Activated naive CD4-positive, alpha-beta T cell treated with Interleukin-2 at 50 U/mL for 16 hours (primary cell): ENCODE measurements around the gene LRRTM4.
"Not testable (repeated sequence)": the region's sequence is repeated elsewhere in the genome, so short reads cannot be mapped to it uniquely, and the experiment has no call there.

Experiments used
- DNase-seq: peaks from one replicate; pipeline ENCODE4 v3.0.0-alpha.2; 2020

LRRTM4 gene

DNA sequence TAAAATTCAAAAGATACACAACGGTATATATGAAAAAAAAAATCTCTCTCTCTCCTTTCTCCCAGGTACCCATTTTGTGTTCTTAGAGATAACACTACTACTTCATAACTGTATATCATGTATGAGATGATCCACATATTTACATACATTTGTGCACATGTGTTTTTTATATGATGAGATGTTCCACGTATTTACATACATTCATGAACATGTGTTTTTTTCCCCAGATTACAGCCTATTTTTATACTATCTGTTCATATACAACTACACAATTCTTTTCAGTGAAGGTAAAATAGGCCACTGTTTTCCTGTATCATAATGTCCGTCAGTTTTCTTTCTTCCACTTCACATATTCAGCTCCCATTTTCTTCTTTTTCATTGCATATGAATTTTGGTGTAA lies 808.9 kb downstream of the LRRTM4 start:
- no peak for DNase-seq

DNA sequence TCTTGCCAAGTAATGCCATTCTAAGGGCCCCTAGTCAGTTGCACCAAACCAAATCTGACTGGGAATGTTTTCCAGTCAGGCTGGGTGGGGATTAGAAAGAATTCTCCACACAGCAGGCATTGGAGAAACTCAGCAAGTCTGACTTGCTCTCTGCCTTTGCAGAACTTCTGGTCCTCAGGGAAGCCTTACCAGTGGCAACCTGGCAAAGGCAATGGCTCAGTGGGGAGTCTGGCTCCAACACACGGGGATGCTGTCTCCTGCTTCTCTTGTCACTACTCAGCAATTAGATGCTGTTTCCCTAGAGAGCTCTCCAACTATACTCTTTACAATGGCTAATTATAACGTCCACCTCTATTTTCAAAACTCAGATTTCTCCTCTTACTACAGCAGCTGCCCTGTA lies 810.7 kb downstream of the LRRTM4 start:
- DNase-seq: no peak

DNA sequence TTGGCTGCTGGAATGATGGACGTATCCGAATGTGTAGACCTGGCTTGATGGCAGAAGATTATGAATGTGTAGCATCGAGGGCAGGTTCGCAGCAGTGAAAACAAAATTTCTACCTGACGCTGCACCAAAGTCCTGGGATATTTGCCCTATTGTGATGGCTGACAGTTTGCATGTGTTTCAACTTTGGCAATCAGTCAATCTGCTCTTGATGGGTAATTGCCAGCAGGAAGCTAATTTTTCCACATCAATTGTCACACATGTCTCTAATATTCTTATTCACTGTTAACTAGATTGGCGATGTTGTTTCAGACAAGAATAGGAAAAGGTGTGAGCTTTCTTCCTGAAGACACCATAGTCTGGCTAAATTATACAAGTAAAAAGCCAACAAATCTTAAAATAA lies 821.3 kb downstream of the LRRTM4 start:
- no peak for DNase-seq

DNA sequence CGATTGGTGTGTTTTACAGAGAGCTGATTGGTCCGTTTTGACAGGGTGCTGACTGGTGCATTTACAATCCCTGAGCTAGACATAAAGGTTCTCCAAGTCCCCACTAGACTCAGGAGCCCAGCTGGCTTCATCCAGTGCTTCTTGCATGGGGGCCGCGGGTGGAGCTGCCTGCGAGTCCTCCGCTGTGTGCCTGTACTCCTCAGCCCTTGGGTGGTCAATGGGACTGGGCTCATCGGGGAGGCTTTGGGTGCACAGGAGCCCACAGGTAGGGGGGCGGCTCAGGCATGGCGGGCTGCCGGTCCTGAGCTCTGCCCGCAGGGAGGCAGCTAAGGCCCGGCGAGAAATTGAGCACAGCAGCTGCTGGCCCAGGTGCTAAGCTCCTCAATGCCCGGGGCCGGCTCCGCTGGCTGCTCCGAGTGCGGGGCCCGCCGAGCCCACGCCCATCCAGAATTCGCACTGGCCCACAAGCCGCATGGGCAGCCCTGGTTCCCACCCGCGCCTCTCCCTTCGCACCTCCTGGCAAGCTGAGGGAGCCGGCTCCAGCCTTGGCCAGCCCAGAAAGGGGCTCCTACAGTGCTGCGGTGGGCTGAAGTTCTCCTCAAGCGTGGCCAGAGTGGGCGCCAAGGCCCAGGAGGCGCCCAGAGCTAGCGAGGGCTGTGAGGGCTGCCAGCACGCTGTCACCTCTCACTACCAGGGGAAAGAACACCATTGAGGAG lies 824.0 kb downstream of the LRRTM4 start:
- DNase-seq: not testable (repeated sequence)
